Activated CD4-positive, alpha-beta T cell treated with anti-CD3 and anti-CD28 coated beads for 36 hours (primary cell): ENCODE measurements around the gene FAM32A. TPM values are rescaled to one million over a fixed set of nuclear protein-coding genes. Genes with fewer than 3 reads are reported as not detected.

ENCODE experiments used
- ATAC-seq: fragments of 200-7000 bp; cut with Tn5 transposase; one replicate; pipeline ENCODE4 v1.10.0; 2021; ENCODE audit warnings: mild to moderate bottlenecking, moderate library complexity
- CTCF ChIA-PET: fragments of 350-600 bp; sonication (Branson Sonifier 250); formaldehyde crosslinking; loops from one replicate; lab custom pipeline; 2021; ENCODE audit warnings: antibody characterized with exemption; lab: Charles Lee
- POLR2A ChIA-PET: fragments of 350-600 bp; sonication (Branson Sonifier 250); formaldehyde crosslinking; loops from one replicate; lab custom pipeline; 2021; ENCODE audit warnings: antibody characterized with exemption, inconsistent platforms; lab: Charles Lee
- DNase-seq: peaks from one replicate; pipeline ENCODE4 v3.0.0-alpha.2; 2020
- H3K27ac Mint-ChIP-seq: one replicate; pipeline ENCODE4 v1.8.0; 2021; ENCODE audit warnings: mixed read lengths
- H3K27me3 Mint-ChIP-seq: one replicate; pipeline ENCODE4 v1.8.0; 2021; ENCODE audit warnings: mixed read lengths
- H3K36me3 Mint-ChIP-seq: one replicate; pipeline ENCODE4 v1.8.0; 2021; ENCODE audit warnings: low read depth, mixed read lengths
- H3K4me1 Mint-ChIP-seq: one replicate; pipeline ENCODE4 v1.8.0; 2021; ENCODE audit warnings: mixed read lengths
- H3K4me3 Mint-ChIP-seq: one replicate; pipeline ENCODE4 v1.8.0; 2021; ENCODE audit warnings: mild to moderate bottlenecking, moderate library complexity, mixed read lengths
- H3K9me3 Mint-ChIP-seq: one replicate; pipeline ENCODE4 v1.8.0; 2021; ENCODE audit warnings: low read depth, mixed read lengths
- intact Hi-C, 2 experiments: fragments of 100-400 bp; cut with DNase I in 1 of 2; cut with micrococcal nuclease in 1 of 2; formaldehyde crosslinking; loops; one replicate each; pipeline versions ENCODE4 v1.14.2 to v1.15.1; 2022 to 2024; cut with DNase I, micrococcal nuclease
- total RNA-seq, 2 experiments: library from RNA; stranded (reverse); gene quantifications; one replicate each; pipeline ENCODE4 v1.2.3, GENCODE V29; 2021

Gene FAM32A
- total RNA-seq, 2 experiments from 2014 or later: 46.3 to 48.2 TPM

GRCh38 chr19:16226184-16226591 lies 41.0 kb downstream of the FAM32A start:
- H3K4me3 Mint-ChIP-seq: no peak overlapping the region
- ATAC-seq (no peak), DNase-seq (no peak)
- H3K4me1 Mint-ChIP-seq: no peaks in the 10 kb centered on the region
- POLR2A ChIA-PET: no interaction called here
- H3K9me3 Mint-ChIP-seq: peaks cover 6% of the 10 kb centered on the region
- H3K36me3 Mint-ChIP-seq: peaks cover 48% of the 10 kb centered on the region
- no peak overlapping the region for H3K27ac Mint-ChIP-seq
- CTCF ChIA-PET: no interaction called here
- intact Hi-C loops: no loop called here
- no peaks in the 10 kb centered on the region for H3K27me3 Mint-ChIP-seq

- no peak overlapping the region for H3K4me3 Mint-ChIP-seq
- POLR2A ChIA-PET: no interaction called here
- peaks cover 3% of the 10 kb centered on the region for H3K9me3 Mint-ChIP-seq
- intact Hi-C loops: no loop called here
- H3K4me1 Mint-ChIP-seq: no peaks in the 10 kb centered on the region
- H3K27ac Mint-ChIP-seq: no peak overlapping the region
- DNase-seq: no peak
- CTCF ChIA-PET: interaction anchor here (0.6 to 1.0 kb wide), 2 partner anchors 155 to 259 kb away, joined by 3 read pairs; no protein-coding TSS in a partner anchor
- no peaks in the 10 kb centered on the region for H3K27me3 Mint-ChIP-seq
- no peak for ATAC-seq
- H3K36me3 Mint-ChIP-seq: peaks cover 45% of the 10 kb centered on the region
Measured at GRCh38 chr19:16226878-16227836, 41.9 kb downstream of the FAM32A start.

- H3K27me3 Mint-ChIP-seq: no peaks in the 10 kb centered on the region
- no peak overlapping the region for H3K27ac Mint-ChIP-seq
- H3K36me3 Mint-ChIP-seq: peaks cover 42% of the 10 kb centered on the region
- no peak overlapping the region for H3K4me3 Mint-ChIP-seq
- CTCF ChIA-PET: interaction anchor here (0.6 to 1.0 kb wide), 2 partner anchors 155 to 260 kb away, joined by 3 read pairs; no protein-coding TSS in a partner anchor
- DNase-seq (no peak), ATAC-seq (no peak)
- no peaks in the 10 kb centered on the region for H3K9me3 Mint-ChIP-seq
- intact Hi-C loops: no loop called here
- no peaks in the 10 kb centered on the region for H3K4me1 Mint-ChIP-seq
- POLR2A ChIA-PET: no interaction called here
Measured at GRCh38 chr19:16227837-16228636, 42.8 kb downstream of the FAM32A start.

GRCh38 chr19:16228637-16229321 lies 43.6 kb downstream of the FAM32A start:
- intact Hi-C loops: no loop called here
- Mint-ChIP-seq H3K4me1 (no peaks in the 10 kb centered on the region), H3K9me3 (no peaks in the 10 kb centered on the region), H3K27ac (no peak overlapping the region), H3K36me3 (peaks cover 37% of the 10 kb centered on the region), H3K27me3 (no peaks in the 10 kb centered on the region), H3K4me3 (no peak overlapping the region)
- ChIA-PET POLR2A (no interaction called here), CTCF (interaction anchor here (0.6 kb wide), 1 partner anchor 102 kb away, joined by 3 read pairs; no protein-coding TSS in a partner anchor)
- ATAC-seq: no peak
- DNase-seq: no peak

- no peak for DNase-seq
Measured at GRCh38 chr19:16229322-16229641, 44.1 kb downstream of the FAM32A start.

GRCh38 chr19:16232127-16232526 lies 46.9 kb downstream of the FAM32A start:
- no peak for DNase-seq
- intact Hi-C loops: no loop called here
- Mint-ChIP-seq H3K4me3 (no peak overlapping the region), H3K27me3 (no peaks in the 10 kb centered on the region), H3K27ac (no peak overlapping the region), H3K9me3 (peaks cover 1% of the 10 kb centered on the region), H3K4me1 (peaks cover 6% of the 10 kb centered on the region), H3K36me3 (peaks cover 58% of the 10 kb centered on the region)
- ChIA-PET POLR2A (no interaction called here), CTCF (no interaction called here)
- ATAC-seq: no peak

More at GRCh38 chr19:16229322-16229641, 44.1 kb downstream of the FAM32A start:
- Mint-ChIP-seq H3K36me3 (peaks cover 32% of the 10 kb centered on the region), H3K27ac (no peak overlapping the region), H3K4me3 (no peak overlapping the region), H3K9me3 (no peaks in the 10 kb centered on the region), H3K4me1 (no peaks in the 10 kb centered on the region), H3K27me3 (no peaks in the 10 kb centered on the region)
- intact Hi-C loops: no loop called here
- CTCF ChIA-PET: interaction anchor here (0.6 kb wide), 1 partner anchor 102 kb away, joined by 3 read pairs; no protein-coding TSS in a partner anchor
- ATAC-seq: no peak
- POLR2A ChIA-PET: no interaction called here

- no peak overlapping the region for H3K4me3 Mint-ChIP-seq
- intact Hi-C loops: no loop called here
- DNase-seq (no peak), ATAC-seq (no peak)
- peaks cover 6% of the 10 kb centered on the region for H3K4me1 Mint-ChIP-seq
- ChIA-PET CTCF (no interaction called here), POLR2A (no interaction called here)
- peaks cover 55% of the 10 kb centered on the region for H3K36me3 Mint-ChIP-seq
- no peak overlapping the region for H3K27ac Mint-ChIP-seq
- H3K27me3 Mint-ChIP-seq: no peaks in the 10 kb centered on the region
- peaks cover 1% of the 10 kb centered on the region for H3K9me3 Mint-ChIP-seq
Measured at GRCh38 chr19:16232568-16232967, 47.4 kb downstream of the FAM32A start.

GRCh38 chr19:16233081-16233776 lies 48.0 kb downstream of the FAM32A start:
- intact Hi-C loops: no loop called here
- POLR2A ChIA-PET: no interaction called here
- H3K4me3 Mint-ChIP-seq: no peak overlapping the region

GRCh38 chr19:16233836-16234551 lies 48.8 kb downstream of the FAM32A start:
- Mint-ChIP-seq H3K36me3 (peaks cover 47% of the 10 kb centered on the region), H3K27me3 (no peaks in the 10 kb centered on the region), H3K27ac (no peak overlapping the region), H3K4me1 (peaks cover 17% of the 10 kb centered on the region), H3K4me3 (no peak overlapping the region), H3K9me3 (peaks cover 1% of the 10 kb centered on the region)
- ATAC-seq (no peak), DNase-seq (no peak)
- ChIA-PET POLR2A (no interaction called here), CTCF (interaction anchor here (0.7 kb wide), 1 partner anchor 1144 kb away, joined by 3 read pairs; no protein-coding TSS in a partner anchor)
- intact Hi-C loops: no loop called here

More at GRCh38 chr19:16233081-16233776, 48.0 kb downstream of the FAM32A start:
- Mint-ChIP-seq H3K4me1 (peaks cover 10% of the 10 kb centered on the region), H3K27ac (no peak overlapping the region), H3K9me3 (peaks cover 1% of the 10 kb centered on the region), H3K36me3 (peaks cover 52% of the 10 kb centered on the region), H3K27me3 (no peaks in the 10 kb centered on the region)
- ATAC-seq (no peak), DNase-seq (no peak)
- CTCF ChIA-PET: no interaction called here
